ENCODE data around the gene RGS16.

The RGS16 gene

GRCh38 chr1:182624577-182624976, 20.4 kb upstream of the RGS16 start:
- Mint-ChIP-seq H3K36me3 (peaks cover 2% of the 10 kb centered on the region), H3K4me3 (no peak overlapping the region), H3K9me3 (peaks cover 9% of the 10 kb centered on the region), H3K4me1 (peaks cover 28% of the 10 kb centered on the region), H3K27ac (no peak overlapping the region), H3K27me3 (peaks cover 43% of the 10 kb centered on the region)
- CTCF ChIA-PET = interaction anchor here (0.7 to 1.4 kb wide), 3 partner anchors 8 to 157 kb away, joined by 3 read pairs; no protein-coding TSS in a partner anchor
- no peak for DNase-seq

- H3K4me1 Mint-ChIP-seq = peaks cover 27% of the 10 kb centered on the region
- CTCF ChIA-PET = no interaction called here
- H3K36me3 Mint-ChIP-seq = peaks cover 2% of the 10 kb centered on the region
- H3K27me3 Mint-ChIP-seq = peaks cover 45% of the 10 kb centered on the region
- peaks cover 9% of the 10 kb centered on the region for H3K9me3 Mint-ChIP-seq
- H3K27ac Mint-ChIP-seq = no peak overlapping the region
- no peak overlapping the region for H3K4me3 Mint-ChIP-seq
- DNase-seq = no peak
Measured at GRCh38 chr1:182622901-182623528, 18.8 kb upstream of the RGS16 start.

- Mint-ChIP-seq H3K4me3 (no peak overlapping the region), H3K4me1 (peaks cover 36% of the 10 kb centered on the region)
Measured at GRCh38 chr1:182621906-182622305, 17.7 kb upstream of the RGS16 start.

GRCh38 chr1:182620924-182621585, 16.9 kb upstream of the RGS16 start:
- peaks cover 54% of the 10 kb centered on the region for H3K27me3 Mint-ChIP-seq
- H3K4me3 Mint-ChIP-seq = no peak overlapping the region
- CTCF ChIA-PET = no interaction called here
- DNase-seq = no peak
- no peak overlapping the region for H3K27ac Mint-ChIP-seq
- peaks cover 37% of the 10 kb centered on the region for H3K4me1 Mint-ChIP-seq
- H3K36me3 Mint-ChIP-seq = peaks cover 2% of the 10 kb centered on the region
- H3K9me3 Mint-ChIP-seq = peaks cover 9% of the 10 kb centered on the region

More at GRCh38 chr1:182621906-182622305, 17.7 kb upstream of the RGS16 start:
- CTCF ChIA-PET = no interaction called here
- Mint-ChIP-seq H3K27ac (no peak overlapping the region), H3K9me3 (peaks cover 9% of the 10 kb centered on the region), H3K36me3 (peaks cover 2% of the 10 kb centered on the region), H3K27me3 (peaks cover 50% of the 10 kb centered on the region)
- DNase-seq = no peak

DNA sequence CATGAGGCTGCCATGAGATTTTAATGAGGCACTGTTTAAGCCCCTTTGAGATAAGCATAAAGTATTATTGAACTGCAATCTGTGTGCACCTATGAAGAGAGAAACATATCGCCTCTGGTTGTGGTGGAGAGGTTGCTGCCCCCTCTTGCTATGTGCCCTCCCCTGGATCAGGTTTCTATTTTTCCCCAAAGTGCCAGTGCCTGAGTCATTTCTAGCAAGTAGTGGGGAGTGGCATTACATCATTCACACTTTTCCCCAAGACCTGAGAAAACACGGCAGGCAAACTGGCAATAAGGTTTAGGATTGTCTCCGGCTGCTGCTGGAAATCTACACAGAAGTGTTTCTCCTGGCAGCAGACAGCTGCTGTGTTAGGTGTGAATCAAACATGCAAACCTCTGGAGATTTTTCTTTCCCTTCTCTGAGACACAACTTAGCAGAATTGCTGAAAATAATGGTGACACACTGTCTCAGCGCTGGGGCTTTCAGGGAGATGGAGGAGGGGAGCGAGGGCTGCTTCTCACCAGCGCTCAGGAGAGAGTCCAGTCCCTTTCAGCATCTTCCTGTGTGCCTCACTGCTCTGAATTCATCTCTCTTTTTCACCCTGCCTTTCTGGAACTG, 13.7 kb upstream of the RGS16 start:
- H3K4me1 Mint-ChIP-seq = peaks cover 47% of the 10 kb centered on the region
- no peak overlapping the region for H3K4me3 Mint-ChIP-seq
- no peak for DNase-seq
- CTCF ChIA-PET = interaction anchor here (0.7 to 1.6 kb wide), 3 partner anchors 10 to 17 kb away, joined by 3 to 9 read pairs (median 3); no protein-coding TSS in a partner anchor
- peaks cover 2% of the 10 kb centered on the region for H3K36me3 Mint-ChIP-seq
- H3K9me3 Mint-ChIP-seq = peaks cover 9% of the 10 kb centered on the region
- peaks cover 79% of the 10 kb centered on the region for H3K27me3 Mint-ChIP-seq
- no peak overlapping the region for H3K27ac Mint-ChIP-seq

DNA sequence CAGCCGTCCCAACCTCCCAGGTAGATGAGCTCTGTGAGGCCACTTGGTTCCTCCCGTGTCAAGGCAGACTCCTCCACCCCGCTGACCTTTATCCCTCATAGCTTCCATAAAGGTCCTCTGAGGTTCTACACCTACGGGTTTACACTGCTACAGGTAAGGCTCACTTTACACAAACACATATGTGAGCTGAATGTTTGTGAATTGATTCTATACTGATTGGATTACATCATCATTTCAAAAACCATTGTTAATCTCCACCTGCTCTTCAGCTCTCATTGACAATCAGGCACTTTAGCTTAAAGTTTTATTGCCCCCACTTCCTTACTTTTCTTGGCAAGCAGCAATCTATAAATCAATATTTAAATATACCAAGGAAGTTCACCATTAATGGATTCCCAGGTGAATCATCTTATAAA, 12.8 kb upstream of the RGS16 start:
- H3K4me3 Mint-ChIP-seq = no peak overlapping the region
- CTCF ChIA-PET = interaction anchor here (0.7 to 1.7 kb wide), 8 partner anchors 9 to 170 kb away, joined by 3 to 9 read pairs (median 3); no protein-coding TSS in a partner anchor
- H3K36me3 Mint-ChIP-seq = peaks cover 2% of the 10 kb centered on the region
- peaks cover 47% of the 10 kb centered on the region for H3K4me1 Mint-ChIP-seq
- H3K27ac Mint-ChIP-seq = no peak overlapping the region
- no peak for DNase-seq
- H3K9me3 Mint-ChIP-seq = peaks cover 9% of the 10 kb centered on the region
- peaks cover 82% of the 10 kb centered on the region for H3K27me3 Mint-ChIP-seq

DNA sequence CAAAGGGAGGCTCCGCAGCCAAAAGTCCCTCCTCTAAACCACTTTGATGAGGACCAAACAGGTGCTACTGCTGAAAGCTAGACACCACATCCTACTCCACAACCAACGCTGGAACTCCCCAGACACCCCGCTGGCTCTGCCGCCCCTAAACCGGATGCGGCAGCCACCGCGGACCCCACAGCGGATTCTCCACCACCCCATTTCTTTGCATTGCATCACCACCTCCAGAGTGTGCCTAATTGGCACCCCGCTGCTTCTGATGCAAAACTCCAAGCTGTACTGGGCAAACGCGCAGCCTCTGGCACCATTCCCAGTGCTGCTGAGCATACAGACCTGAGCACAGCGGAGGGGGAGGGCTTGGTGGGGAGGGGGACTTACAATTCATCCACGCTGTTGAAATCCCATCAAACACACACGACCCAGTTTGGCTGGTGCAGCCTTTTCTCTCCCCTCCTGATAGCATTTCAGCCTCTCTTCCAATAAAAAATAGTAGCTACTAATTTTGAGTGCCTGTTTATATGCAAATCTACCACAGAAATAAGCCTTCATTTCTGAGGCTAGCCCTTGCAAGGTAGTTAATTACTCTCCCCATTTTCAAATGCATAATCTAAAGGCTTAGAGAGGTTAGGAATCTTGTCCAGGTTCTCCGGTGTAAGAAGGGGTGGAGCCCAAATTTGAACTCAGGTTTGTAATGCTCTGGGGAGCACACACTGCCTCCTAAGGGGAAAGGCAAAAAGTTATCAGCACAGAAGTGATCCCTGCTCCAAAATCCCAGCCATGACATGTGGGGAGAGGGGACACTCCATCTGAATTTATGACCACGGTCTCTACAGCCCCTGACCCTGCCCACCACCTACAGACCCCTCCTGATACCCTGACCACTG, 12.2 kb upstream of the RGS16 start:
- peak; percentile 89 for DNase-seq
- CTCF ChIA-PET = interaction anchor here (0.6 to 1.7 kb wide), 9 partner anchors 8 to 170 kb away, joined by 3 to 9 read pairs (median 3); no protein-coding TSS in a partner anchor

GRCh38 chr1:182615468-182616129, 11.4 kb upstream of the RGS16 start:
- Mint-ChIP-seq H3K27ac (peak overlapping the region; percentile 64), H3K27me3 (peaks cover 88% of the 10 kb centered on the region), H3K4me3 (peak overlapping the region; percentile 60), H3K9me3 (peaks cover 4% of the 10 kb centered on the region), H3K4me1 (peaks cover 47% of the 10 kb centered on the region), H3K36me3 (peaks cover under 1% of the 10 kb centered on the region)
- CTCF ChIA-PET = interaction anchor here (0.6 to 2.1 kb wide), 9 partner anchors 9 to 526 kb away, joined by 3 to 8 read pairs (median 4); partner anchors contain the start of gene RGS16
- DNase-seq = peak; percentile 44

More for the DNA sequence above, 12.2 kb upstream of the RGS16 start:
- peaks cover 2% of the 10 kb centered on the region for H3K36me3 Mint-ChIP-seq
- peaks cover 9% of the 10 kb centered on the region for H3K9me3 Mint-ChIP-seq
- peak overlapping the region; percentile 87 for H3K27ac Mint-ChIP-seq
- peaks cover 83% of the 10 kb centered on the region for H3K27me3 Mint-ChIP-seq
- H3K4me3 Mint-ChIP-seq = peak overlapping the region; percentile 60
- H3K4me1 Mint-ChIP-seq = peaks cover 47% of the 10 kb centered on the region

GRCh38 chr1:182614796-182615454, 10.7 kb upstream of the RGS16 start:
- Mint-ChIP-seq H3K4me1 (peaks cover 47% of the 10 kb centered on the region), H3K4me3 (peak overlapping the region; percentile 60), H3K27me3 (peaks cover 92% of the 10 kb centered on the region), H3K9me3 (no peaks in the 10 kb centered on the region), H3K27ac (peak overlapping the region; percentile 37), H3K36me3 (no peaks in the 10 kb centered on the region)
- DNase-seq = peak; percentile 52
- CTCF ChIA-PET = interaction anchor here (0.6 to 2.1 kb wide), 7 partner anchors 9 to 526 kb away, joined by 3 to 8 read pairs (median 4); partner anchors contain the start of gene RGS16

DNA sequence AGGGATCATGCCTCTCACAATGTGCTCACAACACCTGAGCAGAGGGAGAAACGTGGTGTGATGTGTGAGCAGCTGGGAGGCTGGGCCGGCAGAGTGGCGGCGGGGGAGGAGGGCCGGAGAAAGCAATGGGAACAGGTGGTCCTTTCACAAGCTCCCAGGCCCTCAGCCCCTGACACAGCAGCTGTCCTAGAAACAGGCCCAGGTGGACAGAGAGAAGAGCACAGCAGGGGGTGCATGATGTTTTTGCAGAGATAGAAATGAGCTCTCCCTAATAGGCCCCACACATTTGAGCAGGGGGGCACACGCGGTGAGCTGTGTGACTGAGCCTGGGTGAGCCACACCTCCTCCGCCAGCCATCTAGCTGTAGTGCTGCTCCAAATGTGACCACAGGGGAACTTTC, 7.6 kb upstream of the RGS16 start:
- H3K4me3 Mint-ChIP-seq = no peak overlapping the region
- H3K27ac Mint-ChIP-seq = no peak overlapping the region
- DNase-seq = no peak
- H3K36me3 Mint-ChIP-seq = no peaks in the 10 kb centered on the region
- peaks cover 90% of the 10 kb centered on the region for H3K27me3 Mint-ChIP-seq
- peaks cover 42% of the 10 kb centered on the region for H3K4me1 Mint-ChIP-seq
- no peaks in the 10 kb centered on the region for H3K9me3 Mint-ChIP-seq
- CTCF ChIA-PET = interaction anchor here (1.5 to 2.2 kb wide), 3 partner anchors 9 to 174 kb away, joined by 3 to 10 read pairs (median 3); no protein-coding TSS in a partner anchor

DNA sequence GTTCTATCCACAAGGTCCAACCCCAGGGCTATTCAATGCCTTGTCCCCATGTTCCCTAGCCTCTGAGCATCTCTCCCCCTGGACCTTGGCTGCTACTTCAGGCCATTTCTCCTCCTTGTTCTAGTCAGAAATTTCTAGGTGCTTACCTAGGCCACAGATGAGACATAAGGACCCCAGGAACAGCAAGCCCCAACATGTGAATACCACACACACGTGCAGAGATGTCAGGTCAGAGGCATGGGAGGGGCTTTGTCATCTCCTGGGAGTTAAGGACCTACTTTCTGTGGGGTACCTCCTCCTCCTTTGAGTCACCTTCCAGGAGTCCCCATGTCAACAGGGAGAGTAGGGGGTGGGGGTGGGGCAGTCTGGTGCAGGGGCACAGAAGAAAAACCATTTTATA, 7.1 kb upstream of the RGS16 start:
- Mint-ChIP-seq H3K27ac (no peak overlapping the region), H3K27me3 (peaks cover 90% of the 10 kb centered on the region)

GRCh38 chr1:182610606-182611194, 6.5 kb upstream of the RGS16 start:
- Mint-ChIP-seq H3K27ac (no peak overlapping the region), H3K9me3 (no peaks in the 10 kb centered on the region), H3K27me3 (peaks cover 88% of the 10 kb centered on the region), H3K36me3 (no peaks in the 10 kb centered on the region), H3K4me1 (peaks cover 31% of the 10 kb centered on the region), H3K4me3 (no peak overlapping the region)
- CTCF ChIA-PET = interaction anchor here (2.2 kb wide), 1 partner anchor 10 kb away, joined by 10 read pairs; no protein-coding TSS in a partner anchor
- DNase-seq = no peak

More for the DNA sequence above, 7.1 kb upstream of the RGS16 start:
- peaks cover 38% of the 10 kb centered on the region for H3K4me1 Mint-ChIP-seq
- H3K4me3 Mint-ChIP-seq = no peak overlapping the region
- H3K36me3 Mint-ChIP-seq = no peaks in the 10 kb centered on the region
- H3K9me3 Mint-ChIP-seq = no peaks in the 10 kb centered on the region
- CTCF ChIA-PET = interaction anchor here (1.5 to 2.2 kb wide), 3 partner anchors 8 to 175 kb away, joined by 3 to 10 read pairs (median 3); no protein-coding TSS in a partner anchor
- no peak for DNase-seq

Data from activated naive CD4-positive, alpha-beta T cell treated with anti-CD3 and anti-CD28 coated beads, Interleukin-2, amount 10 ng/mL, durations not matched to agents 7 days and 5 days (primary cell).